ENCODE measurements around the gene SMARCD3. TPM values are rescaled to one million over a fixed set of nuclear protein-coding genes. Genes with fewer than 3 reads are reported as not detected.

Gene SMARCD3
- total and polyA plus RNA-seq, 2 of the 4 experiments (the other 2 are of a cell fraction): 37.5 to 48.5 TPM

GRCh38 chr7:151206914-151207313 lies 41.6 kb downstream of the SMARCD3 start:
- H3K27ac ChIP-seq (ENCODE audit: insufficient read depth, low read length): no peak overlapping the region
- H3K4ac ChIP-seq (ENCODE audit: low read depth, low read length): no peak overlapping the region
- no peak overlapping the region for H3K9ac ChIP-seq (ENCODE audit: low read depth, low read length)
- no peak overlapping the region for H2AK5ac ChIP-seq (ENCODE audit: low read depth, low read length)
- no peak overlapping the region for H2BK20ac ChIP-seq (ENCODE audit: low read depth, low read length)
- no peaks in the 10 kb centered on the region for H3K79me1 ChIP-seq (ENCODE audit: low read depth in 1 of 2, low read length in 2 of 2)
- H2BK15ac ChIP-seq (ENCODE audit: low read depth, low read length): no peak overlapping the region
- no peak overlapping the region for H4K8ac ChIP-seq (ENCODE audit: low read depth in 2 of 2, low read length in 2 of 2)
- ChIA-PET CTCF (no interaction called here), POLR2A (ENCODE audit: unreplicated experiment) (no interaction called here)
- H3K4me3 ChIP-seq (ENCODE audit: insufficient read depth, low read depth, low read length): no peak overlapping the region
- H3K9me1 ChIP-seq (ENCODE audit: insufficient read depth, low read length): no peaks in the 10 kb centered on the region; the same call in 1 of the 2 replicates
- DNase-seq (no peak), ATAC-seq (ENCODE audit: low read depth) (no peak)
- dilution Hi-C loops (cut with HindIII; ENCODE audit: low sequenced_read_pairs, unreplicated experiment): no loop called here
- no CpG with 5 or more reads among the region's 9 CpGs for WGBS, 2 experiments (ENCODE audit: extremely low coverage in 2 of 2, insufficient read length in 1 of 2)
- no peaks in the 10 kb centered on the region for H4K20me1 ChIP-seq (ENCODE audit: insufficient read depth, low read length)
- no peak overlapping the region for H4K91ac ChIP-seq (ENCODE audit: insufficient read depth, low read depth, low read length)
- H2AK9ac ChIP-seq (replicated peaks; ENCODE audit: low read depth, low read length, poor library complexity): no peak overlapping the region
- no peak overlapping the region for H3K4me2 ChIP-seq (ENCODE audit: low read depth, low read length)
- H4K5ac ChIP-seq (ENCODE audit: low read depth, low read length): no peak overlapping the region
- intact Hi-C loops (cut with micrococcal nuclease): no loop called here
- H3K4me1 ChIP-seq (ENCODE audit: control insufficient read depth, insufficient read depth, low read length): no peaks in the 10 kb centered on the region
- H3K36me3 ChIP-seq (ENCODE audit: control insufficient read depth, insufficient read depth, low read length): no peaks in the 10 kb centered on the region
- no TSS peak for BruUV-seq (replicated peaks)
- no peak overlapping the region for H3K14ac ChIP-seq (replicated peaks; ENCODE audit: low read depth, low read length)
- no peak overlapping the region for H2BK120ac ChIP-seq (ENCODE audit: low read depth, low read length)
- no peak overlapping the region for H3K23ac ChIP-seq (ENCODE audit: low read depth, low read length)
- H3K56ac ChIP-seq (ENCODE audit: extremely low read depth, insufficient read depth, low read length): no peak overlapping the region
- peaks cover 59% of the 10 kb centered on the region for H3K27me3 ChIP-seq (ENCODE audit: control insufficient read depth, insufficient read depth, low read length)
- H2BK5ac ChIP-seq (ENCODE audit: low read depth, low read length, poor library complexity, severe bottlenecking): no peak overlapping the region
- in situ Hi-C loops (cut with MboI; ENCODE audit: low sequenced_read_pairs): no loop called here
- H3K9me3 ChIP-seq (ENCODE audit: control insufficient read depth, insufficient read depth, low read length): no peaks in the 10 kb centered on the region
- H3K18ac ChIP-seq (ENCODE audit: low read depth, low read length): no peak overlapping the region
- no peak overlapping the region for H2AFZ ChIP-seq (replicated peaks; ENCODE audit: low read length, poor library complexity)
- TF ChIP-seq NFE2L2 (IDR thresholded peaks at IDR 0.05; ENCODE audit: low read depth, low read length): no peak
- no peak for TF ChIP-seq SMC3 (IDR thresholded peaks at IDR 0.05; ENCODE audit: low read depth, low read length)
- TF ChIP-seq MXI1 (IDR thresholded peaks at IDR 0.05; ENCODE audit: borderline replicate concordance, low read depth, low read length): no peak
- no peak for TF ChIP-seq CEBPB (IDR thresholded peaks at IDR 0.05; ENCODE audit: low read depth, low read length)
- no peak for TF ChIP-seq ELK1 (IDR thresholded peaks at IDR 0.05; ENCODE audit: borderline replicate concordance, low read depth, low read length)
